ENCODE measurements around the gene RAC2.

RAC2 gene

DNA sequence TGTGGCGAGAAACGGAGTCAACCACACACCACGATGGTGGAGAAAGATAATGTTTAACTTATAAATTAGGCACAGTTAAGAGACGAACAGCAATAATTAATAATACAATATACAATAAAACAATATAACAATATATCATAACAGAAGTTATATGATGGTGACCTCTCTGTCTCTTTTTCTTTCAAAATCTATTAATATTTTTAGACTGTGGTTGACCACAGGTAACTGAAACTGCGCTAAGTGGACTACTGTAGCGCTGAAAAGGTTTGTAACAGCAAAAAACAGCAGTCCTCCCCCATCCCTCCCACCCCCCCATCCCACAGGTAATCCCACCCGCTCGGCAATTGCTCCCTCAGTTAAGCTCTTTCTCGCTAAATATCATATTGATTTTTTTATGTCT, 28.2 kb downstream of the RAC2 start:
- no peak for DNase-seq

DNA sequence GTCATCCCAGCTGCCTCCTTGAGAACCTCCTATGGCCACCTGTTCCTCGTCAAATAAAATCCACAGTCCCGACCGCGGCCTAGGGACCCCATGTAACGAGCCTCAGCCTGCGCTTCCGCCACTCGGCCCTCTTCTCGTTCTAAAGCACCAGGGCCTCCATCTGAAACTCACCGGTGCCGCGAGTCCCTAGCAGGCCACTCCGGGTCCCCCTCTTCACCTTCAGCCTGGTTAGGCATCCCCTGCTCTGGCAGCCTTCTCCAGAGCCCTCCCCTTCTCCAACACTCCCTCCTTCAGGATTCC, 29.4 kb downstream of the RAC2 start:
- no peak for DNase-seq

DNA sequence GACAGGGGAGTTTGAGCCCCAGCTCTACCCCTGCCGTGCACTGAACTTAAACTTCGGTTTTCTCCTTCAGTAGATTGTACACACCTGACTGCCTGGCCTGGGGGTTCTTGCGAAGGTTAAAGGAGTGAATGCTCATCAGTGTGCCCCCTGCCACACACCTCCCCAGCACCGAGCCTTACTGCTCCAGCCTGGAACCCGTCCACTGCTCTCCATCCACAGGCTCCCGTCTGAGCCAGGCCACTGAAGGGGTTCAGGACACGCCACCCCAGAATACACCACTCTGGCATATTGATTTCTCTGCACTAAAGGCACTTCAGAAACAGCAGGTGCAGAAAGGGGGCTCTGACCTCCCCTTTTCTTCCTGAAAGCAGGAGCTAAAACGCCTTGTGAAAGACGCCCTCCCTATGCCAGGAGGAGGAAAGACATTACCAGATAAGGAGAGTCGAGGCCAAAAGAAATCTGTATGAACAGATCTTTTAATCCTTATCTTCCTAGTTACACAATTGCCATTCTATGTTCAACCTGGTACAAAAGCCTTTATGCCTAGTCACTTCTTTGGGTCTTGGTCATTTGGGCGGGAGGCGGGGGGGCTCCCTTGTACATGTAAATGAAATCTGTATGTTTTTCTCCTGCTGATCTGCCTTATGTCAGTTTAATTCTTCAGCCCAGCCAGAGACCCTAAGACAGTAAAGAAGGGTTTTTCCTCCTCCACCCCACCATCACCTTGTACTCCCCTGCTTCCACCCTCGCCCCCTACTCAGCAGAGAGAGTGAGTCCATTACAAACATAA, 29.9 kb downstream of the RAC2 start:
- no peak for DNase-seq

DNA sequence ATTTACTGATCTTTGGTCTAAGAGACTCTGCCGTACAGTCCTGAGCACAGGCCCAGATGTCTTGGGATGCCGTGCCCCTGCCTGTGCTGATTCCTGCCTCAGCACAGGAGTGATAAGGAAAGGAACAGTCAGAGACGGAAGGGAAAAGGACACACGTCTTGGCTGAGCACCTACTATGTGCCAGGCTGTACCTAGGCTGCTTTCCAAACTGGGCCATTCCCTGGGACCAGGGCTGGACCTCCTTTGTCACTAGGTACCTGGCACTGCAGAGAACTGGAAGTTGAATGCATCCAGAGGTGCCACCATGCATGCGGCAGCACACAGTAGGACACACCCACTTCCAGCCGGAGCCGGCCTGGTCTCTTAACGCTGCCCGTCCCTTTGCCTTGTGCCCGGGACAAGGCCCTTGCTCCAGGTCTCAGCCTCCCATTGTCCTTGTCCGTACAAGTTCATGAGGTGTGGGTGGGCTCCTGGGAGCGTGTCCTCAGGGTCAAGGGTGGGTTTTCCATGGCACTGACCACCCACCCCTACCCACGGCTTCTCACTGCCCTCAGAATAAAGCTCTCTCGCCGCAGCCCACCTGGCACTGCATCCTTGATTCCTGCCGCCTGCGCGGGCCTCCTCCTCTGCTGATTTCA, 30.7 kb downstream of the RAC2 start:
- no peak for DNase-seq

DNA sequence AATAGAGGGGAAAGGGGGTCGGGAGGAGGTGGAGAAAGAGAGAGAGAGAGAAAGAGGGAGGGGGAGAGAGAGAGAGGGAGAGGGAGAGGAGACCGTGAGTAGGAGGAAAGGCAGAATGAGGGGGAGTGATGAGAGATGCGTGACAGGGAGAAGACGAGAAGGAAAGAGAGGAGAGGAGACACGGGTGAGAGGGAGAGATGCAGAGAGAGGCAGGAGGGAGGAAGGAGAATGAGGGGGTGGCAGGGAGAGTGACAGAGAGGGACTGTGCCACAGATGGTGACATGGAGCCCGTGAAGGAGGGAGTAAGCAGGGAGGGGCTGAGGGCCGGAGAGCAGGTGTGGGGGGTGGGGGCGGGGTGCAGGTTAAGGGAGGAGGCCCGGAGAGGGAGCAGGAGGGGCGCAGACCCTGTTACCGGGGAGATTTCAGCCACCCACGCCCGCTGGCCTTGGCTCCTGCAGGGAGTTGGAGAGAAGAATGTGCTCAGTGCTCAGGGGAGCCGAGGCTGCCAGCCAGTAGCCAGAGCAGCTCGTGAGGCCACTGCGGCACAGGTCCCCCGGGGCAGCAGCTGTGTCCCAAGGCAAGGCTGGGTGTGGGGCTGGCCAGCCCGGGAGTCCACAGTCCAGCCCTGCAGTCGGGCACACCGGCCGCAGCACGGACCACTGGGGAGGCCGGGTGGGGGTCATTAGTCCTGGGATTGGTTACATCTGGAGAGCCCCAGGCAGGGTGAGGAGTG, 31.7 kb downstream of the RAC2 start, which contains the start of gene SSTR3:
Gene SSTR3, minus strand, starts transcription at position 304 of the 733 bp plus-strand sequence. CDS start 4,674 bp downstream, outside the sequence.
- DNase-seq, result no peak

DNA sequence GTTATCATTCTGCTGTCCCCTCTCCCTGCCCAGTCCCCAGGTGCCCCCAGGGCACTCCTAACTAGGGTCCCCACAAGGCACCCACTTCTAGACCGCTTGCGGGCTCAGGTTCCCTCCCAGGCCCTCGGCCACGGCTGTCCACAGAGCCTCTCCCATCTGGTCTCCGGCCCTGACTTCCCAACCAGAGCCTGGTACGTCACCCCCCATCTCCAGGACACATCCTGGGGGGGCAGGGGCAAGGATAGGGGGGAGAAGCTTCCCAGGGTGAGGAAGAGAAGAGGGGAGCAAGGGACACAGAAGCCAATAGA, 32.2 kb downstream of the RAC2 start:
- no peak for DNase-seq

DNA sequence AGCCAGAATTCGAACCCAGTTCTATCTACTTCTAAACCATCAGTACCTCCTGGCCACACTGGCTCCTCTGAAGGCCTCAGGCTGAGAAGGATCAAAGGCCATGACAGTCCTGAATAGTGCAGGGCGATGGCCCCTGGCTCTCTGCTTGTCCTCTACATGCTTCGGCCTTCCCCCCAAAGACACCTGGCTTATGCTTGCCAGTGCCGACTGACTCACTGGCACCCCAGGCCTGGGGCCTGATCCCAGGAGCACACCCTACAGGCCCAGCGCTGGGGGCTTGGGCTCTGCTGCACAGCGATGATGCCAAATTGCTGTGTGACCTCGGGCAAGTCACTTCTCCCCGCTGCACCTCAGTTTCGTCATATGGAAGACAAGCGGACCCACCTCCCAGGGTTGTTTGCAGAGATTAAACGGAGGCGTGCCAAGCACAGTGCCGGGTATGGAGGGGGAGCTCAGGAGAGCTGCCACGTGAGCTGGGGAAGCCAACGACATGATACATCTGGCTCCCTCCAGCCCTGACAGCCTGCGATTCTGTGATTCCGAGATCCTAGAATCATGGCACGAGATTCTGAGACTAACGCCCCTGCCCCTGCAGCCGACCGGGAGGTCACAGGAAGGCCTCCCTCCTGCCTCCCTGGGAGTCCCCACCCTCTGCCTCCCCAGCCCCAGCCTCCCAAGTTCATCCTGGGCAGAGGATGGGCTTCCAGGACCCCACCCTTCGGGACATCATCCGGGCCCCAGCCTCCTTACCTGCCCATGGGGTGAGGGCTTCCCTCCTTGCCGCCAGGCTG, 32.8 kb downstream of the RAC2 start:
- no peak for DNase-seq

DNA sequence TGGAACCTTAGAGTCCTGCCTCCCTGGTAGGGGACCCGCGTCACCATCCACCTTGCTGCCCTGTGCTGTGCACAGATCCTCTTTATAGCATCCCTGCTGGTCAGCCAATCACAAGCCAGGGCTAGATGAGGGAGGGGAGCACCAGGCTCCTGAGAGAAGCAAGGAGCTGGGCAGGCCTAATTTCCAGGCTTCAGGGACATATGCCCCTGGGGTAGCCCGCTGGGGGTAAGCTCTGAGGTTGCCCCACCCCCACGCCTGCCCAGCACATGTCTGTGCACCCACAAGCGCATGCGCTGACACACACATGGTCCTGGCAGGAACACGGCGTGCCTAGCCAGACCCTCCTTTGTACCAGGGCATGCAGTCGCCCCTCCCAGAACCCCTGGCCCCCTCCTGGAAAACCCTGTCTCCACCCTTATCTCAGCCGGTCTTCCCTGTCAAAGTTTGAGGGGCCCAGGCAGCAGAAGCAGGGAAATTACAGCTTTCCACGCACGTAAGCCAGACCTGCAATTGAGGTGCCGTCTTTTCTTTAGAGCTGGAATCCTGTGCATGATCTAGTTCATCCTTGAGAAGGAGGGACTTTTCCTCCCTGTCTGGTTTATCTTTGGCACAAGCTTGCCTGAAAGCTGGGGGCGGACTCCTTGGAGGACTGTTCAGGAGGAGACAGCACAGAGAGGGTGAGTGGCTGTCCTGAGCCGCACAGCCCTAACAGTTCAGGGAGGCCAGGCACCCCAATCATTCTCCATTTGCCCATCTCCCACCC, 33.8 kb downstream of the RAC2 start:
- no peak for DNase-seq

DNA sequence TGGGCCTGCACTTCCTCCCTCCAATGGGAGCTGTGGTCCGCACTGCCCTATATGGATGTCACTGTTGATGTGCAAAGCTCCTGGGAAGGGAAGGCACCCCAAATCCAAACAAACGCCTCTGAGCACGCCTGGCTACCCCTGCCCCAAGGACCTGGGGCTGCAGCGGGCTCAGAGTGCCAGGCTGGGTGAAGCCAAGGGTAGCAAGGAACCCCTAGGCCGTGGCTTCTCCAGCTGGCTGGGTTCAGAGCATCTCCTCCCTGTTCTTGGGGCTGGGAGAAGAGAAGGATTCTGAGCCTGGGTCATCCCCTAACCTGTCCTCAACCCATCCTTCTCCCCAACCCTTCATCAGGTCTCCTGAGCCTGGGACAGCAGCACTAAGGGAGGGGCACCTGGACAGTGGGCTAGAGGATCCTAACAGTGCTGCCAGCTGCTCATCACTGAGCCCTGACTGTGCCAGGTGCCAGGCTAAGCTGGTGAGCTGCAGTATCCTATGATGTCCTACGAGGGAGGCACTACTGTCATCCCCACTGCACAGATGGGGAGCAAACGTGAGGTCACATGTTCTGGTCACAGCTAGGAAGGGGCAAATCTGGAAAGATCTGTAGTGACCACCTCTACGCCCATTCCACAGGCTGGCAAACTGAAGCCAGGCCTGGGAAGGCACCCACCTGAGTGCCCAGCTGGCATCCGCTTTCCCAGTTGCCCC, 34.8 kb downstream of the RAC2 start:
- DNase-seq, result no peak

DNA sequence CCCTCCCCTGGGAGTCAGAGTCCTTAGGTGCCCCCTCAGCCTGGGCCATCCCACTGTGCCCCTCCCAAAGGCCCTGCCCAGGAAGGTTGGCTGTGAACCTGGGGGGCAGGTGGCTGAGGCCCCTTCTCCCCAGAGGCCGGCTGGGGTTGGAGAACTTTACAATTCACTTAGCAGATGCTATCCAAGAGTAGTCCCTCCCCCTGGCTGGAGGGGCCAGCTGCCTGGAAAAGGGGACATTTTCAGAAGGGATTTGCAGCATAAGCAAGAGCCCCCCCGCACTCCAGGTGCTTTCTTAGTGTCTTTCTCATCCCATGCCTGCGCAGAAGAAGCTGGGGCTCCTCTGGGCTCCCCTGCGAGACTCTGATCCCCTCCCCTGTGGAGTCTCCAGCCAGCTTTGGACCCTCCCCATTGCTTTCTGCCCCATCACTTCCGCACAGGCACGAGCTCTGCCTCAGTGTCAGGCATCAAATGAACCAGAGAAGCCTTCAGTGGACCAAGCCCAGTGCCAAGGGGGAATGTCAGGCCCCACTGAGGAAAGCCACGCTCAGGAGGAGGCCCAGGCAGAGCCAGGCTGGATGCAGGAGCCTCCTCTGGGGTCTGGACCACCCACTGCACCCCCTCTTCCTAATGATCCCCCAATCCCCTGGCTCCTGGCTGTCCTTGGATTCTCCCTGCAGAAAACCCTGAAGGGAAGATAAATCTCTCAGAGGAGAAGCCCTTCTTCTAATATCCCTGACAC, 35.5 kb downstream of the RAC2 start:
- no peak for DNase-seq

DNA sequence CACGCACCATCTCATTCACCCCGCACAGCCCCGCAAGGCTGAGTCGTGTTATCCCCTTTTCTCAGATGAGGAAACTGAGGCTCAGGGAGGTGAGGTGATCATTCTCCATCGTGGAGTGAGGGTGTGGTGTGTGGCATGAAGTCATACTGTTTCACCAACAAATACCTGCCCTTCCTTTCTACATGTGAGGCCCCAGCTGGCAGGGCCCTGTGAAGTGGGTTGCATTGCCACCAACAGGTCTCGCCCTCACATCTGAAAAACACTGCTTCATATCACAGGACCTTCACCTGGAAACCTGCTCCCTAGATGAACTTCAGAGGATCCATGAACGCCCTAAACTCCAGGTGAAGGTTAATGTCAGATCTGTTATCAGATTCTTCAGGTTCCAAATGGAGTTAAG, 36.1 kb downstream of the RAC2 start:
- no peak for DNase-seq

DNA sequence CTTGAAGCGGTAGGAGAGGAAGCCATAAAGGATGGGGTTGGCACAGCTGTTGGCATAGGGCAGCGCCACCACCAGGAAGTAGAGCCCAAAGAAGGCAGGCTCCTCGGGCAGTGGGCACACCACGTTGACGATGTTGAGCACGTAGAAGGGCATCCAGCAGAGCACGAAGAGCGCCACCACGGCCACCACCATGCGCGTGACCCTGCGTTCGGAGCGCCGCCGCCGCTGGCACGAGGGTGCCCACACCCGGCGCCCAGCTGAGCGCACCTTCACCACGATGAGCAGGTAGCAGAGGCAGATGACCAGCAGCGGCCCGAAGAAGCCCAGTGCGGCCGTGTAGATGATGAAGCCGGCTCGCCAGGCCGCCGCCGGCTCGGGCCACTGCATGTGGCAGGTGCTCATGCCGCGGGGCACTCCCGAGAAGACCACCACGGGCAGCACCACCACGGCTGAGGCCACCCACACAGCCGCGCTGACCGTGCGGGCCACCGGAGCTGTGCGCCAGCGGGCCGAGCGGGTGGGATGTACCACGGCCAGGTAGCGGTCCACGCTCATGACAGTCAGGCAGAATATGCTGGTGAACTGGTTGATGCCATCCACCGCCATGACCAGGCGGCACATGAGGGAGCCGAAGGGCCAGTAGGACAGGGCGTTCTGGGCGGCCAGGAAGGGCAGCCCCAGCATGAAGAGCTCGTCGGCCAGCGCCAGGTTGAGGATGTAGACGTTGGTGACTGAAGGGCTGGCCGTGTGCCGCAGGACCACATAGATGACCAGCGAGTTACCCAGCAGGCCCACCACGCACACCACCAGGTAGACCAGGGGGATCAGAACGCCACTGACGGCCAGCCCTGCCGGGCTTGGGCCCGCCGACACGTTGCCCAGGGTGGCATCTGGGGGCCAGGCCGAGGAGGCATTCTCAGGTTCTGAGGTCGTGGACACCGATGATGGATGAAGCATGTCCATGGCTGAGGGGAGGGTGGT, 36.9 kb downstream of the RAC2 start:
- DNase-seq, result no peak

DNA sequence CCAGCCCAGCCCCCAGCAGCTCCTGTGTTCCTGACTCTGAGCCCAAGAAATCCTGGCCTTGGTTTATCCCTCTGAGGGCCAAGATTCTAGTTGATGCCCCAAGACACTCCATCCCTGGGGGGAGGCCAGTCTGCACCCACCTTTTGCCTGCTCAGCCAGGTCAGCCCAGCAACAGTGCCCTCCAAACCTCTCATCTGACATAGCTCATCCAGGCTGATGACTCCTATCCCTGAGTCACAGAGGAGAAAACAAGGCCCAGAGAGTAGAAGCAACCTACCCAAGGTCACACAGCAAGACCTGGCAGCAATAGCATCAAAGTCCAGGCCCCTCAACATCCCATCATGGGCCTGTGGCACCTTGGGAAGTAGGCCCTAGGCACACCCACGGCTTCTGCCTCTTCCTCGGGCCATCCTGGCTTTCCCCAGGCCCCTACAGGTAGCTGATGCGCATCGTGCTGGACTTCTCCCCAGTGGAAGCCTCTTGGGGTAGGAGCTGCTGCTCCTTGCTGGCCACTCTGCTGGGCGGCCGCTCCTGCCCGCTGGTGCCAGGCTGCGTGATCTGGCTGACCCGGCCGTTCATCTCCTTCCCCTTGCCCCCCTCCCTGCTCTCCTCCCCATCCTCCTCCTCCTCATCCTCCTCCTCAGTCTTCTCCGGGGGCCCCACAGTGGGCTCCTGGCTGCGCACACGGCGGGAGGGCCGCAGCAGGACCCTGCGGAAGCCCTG, 37.8 kb downstream of the RAC2 start:
- DNase-seq, result no peak

DNA sequence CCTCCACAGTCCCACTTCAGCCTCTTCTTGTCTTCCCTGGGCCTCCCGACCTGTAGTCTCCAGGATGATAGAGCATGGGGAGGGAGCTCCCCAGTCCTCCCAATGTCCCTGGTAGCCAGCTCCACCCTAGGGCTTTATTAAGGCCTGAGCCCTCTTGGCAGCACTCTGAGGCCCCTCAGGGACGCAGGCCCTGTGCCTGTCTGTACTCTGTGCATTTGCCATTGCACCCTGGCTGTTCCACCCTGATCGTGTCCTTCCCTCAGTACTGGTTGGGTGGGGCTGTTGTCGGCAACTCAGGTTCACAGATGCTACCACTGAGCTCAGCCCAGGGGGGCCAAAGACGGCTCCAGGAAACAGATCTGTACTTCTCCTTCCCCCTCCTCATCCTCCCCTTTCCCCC, 39.0 kb downstream of the RAC2 start:
- no peak for DNase-seq

DNA sequence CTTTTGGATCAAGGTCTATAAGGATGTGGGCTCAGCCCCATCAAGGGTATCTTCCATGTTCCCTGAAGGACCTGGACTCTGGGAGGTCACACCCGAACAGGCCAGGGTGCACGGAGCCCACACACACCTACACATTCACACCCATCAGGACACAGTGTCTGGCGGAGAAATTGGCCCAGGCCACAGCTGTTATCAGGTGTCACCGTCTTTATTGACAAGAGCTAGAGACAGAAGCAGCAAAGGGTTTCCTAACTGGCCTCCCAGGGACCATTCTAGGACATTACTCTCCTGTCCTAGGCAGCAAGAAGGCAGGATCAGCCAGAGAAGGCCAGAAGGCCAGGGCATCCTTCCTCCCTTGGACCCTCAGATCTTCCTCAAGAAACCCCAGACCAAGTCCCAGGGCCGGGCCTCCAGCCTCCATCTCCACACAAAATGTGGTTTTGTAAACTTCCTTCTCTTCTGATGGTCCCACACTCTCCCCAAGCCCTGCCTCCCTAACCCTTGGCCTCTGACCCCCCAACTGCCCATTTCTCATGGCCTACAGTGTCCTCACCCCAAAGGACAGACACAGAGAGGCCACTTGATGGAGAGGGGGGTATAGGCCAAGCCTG, 39.9 kb downstream of the RAC2 start:
- DNase-seq, result no peak

DNA sequence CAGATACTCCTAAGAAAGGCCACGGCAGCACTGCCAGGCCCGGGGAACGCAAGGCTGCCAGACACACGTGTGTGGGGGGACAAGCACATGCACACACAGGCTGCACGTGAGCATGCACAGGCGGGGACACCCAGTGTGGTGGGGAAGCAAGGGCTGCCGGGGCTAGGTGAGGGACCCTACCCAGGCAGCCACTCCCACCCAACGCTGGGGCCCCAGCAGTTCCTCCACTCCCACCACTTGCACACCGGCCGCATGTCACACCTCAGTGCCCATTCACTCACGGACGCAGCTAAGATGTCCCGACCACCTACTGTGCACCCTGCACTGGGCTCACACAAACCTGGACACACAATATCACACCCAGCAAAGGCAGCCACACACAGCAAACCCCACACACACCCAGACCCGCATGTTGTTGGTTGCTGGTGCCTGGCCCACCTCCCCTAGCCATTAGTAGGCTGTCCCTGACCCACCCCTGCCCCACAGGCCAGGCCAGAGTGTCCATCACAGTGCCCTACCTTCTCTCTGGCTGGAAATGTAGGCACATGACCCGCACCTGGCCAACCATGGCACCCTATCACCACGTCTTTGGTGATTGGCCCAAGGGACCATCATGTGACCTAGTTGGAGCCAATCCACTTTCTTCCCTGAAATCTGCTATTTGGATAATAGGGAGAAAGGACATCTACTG, 40.6 kb downstream of the RAC2 start:
- DNase-seq, result no peak

DNA sequence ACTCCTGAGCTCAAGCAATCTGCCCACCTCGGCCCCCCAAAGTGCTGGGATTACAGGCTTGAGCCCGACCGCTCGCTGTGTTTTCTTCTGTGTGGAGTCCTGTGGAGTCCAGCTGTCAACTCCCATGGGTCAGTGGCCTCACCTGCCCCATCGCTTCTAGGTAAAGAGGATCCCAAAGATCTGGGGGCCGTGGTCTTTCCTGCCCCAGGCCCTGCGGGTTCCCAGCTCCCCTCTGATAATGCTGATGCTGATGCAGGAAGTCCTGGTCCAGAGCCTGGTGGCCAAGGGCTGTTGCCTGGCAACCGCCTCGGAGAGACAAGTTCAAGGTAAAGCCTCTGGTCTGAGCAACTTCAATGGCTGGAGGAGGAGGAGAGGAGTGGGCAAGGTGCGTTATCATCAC, 41.4 kb downstream of the RAC2 start:
- no peak for DNase-seq

DNA sequence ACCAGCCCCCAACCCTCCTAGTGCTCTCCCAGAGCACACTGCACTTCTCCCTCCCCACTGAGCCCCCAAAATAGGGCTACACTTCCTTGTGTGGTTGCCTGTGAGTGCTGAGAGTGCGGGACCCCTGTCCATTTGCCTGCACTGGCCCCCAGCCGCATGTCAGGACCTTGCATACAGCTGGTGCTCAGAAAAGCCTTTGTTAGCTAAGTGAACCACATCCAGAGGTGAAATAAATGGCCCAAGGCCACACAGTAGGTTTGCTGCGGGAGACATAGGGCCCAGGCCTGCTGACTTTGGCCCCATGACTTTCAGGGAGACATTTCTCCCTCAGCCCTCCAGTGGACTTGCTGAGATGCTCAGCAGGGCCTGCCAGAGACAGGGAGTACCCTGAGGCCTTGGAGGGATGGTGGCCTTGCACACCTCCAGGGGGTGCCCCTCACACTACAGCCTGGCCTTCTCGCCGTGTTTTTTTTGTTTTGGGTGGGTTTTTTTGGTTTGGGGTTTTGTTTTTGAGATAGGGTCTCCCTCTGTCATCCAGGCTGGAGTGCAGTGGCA, 42.0 kb downstream of the RAC2 start:
- DNase-seq, result no peak

Measured in OCI-M1 (cell line).